Progenitor cell of endocrine pancreas (in vitro differentiated cells): Measurements from ENCODE around the gene SLC6A5. TPM values are rescaled to one million over a fixed set of nuclear protein-coding genes. Genes with fewer than 3 reads are reported as not detected.

Experiments used
- DNase-seq: peaks from one replicate; pipeline ENCODE4 v3.0.0; 2021; ENCODE audit warnings: low spot score; ENCODE audit not compliant: unreplicated experiment
- H3K27ac Mint-ChIP-seq: 2 replicates; pipeline ENCODE4 v1.8.0; 2021; ENCODE audit warnings: mild to moderate bottlenecking, moderate library complexity, mixed read lengths
- H3K27me3 Mint-ChIP-seq: 2 replicates; pipeline ENCODE4 v1.8.0; 2021; ENCODE audit warnings: mixed read lengths
- H3K36me3 Mint-ChIP-seq: 2 replicates; pipeline ENCODE4 v1.8.0; 2022; ENCODE audit warnings: mixed read lengths; ENCODE audit not compliant: insufficient read depth
- H3K4me1 Mint-ChIP-seq: 2 replicates; pipeline ENCODE4 v1.8.0; 2021; ENCODE audit warnings: low read depth, mixed read lengths
- H3K4me3 Mint-ChIP-seq: 2 replicates; pipeline ENCODE4 v1.8.0; 2021; ENCODE audit warnings: low read depth, mild to moderate bottlenecking, moderate library complexity, mixed read lengths
- H3K9me3 Mint-ChIP-seq: 2 replicates; pipeline ENCODE4 v1.8.0; 2021; ENCODE audit warnings: low read depth, mixed read lengths
- total RNA-seq: library from RNA; stranded (reverse); gene quantifications from 2 replicates; pipeline ENCODE4 v1.2.1, GENCODE V29; 2021
- TF ChIP-seq, protein P1 (sequence below): fragments of 200-600 bp; sonication (generic); IDR thresholded peaks from one replicate; pipeline ENCODE4 v1.5.0; 2021; ENCODE audit warnings: antibody characterized with exemption, mild to moderate bottlenecking; ENCODE audit not compliant: unreplicated experiment

The SLC6A5 gene
- total RNA-seq, 1 donor from 2014 or later = not detected

GRCh38 chr11:20669820-20670684 is 70.6 kb downstream of the SLC6A5 start:
- peaks cover 14% of the 10 kb centered on the region for H3K4me1 Mint-ChIP-seq
- H3K27me3 Mint-ChIP-seq = peaks cover 89% of the 10 kb centered on the region
- H3K4me3 Mint-ChIP-seq = peak overlapping the region; percentile 76
- no peaks in the 10 kb centered on the region for H3K9me3 Mint-ChIP-seq
- no peak overlapping the region for H3K27ac Mint-ChIP-seq
- TF ChIP-seq, protein P1, sequence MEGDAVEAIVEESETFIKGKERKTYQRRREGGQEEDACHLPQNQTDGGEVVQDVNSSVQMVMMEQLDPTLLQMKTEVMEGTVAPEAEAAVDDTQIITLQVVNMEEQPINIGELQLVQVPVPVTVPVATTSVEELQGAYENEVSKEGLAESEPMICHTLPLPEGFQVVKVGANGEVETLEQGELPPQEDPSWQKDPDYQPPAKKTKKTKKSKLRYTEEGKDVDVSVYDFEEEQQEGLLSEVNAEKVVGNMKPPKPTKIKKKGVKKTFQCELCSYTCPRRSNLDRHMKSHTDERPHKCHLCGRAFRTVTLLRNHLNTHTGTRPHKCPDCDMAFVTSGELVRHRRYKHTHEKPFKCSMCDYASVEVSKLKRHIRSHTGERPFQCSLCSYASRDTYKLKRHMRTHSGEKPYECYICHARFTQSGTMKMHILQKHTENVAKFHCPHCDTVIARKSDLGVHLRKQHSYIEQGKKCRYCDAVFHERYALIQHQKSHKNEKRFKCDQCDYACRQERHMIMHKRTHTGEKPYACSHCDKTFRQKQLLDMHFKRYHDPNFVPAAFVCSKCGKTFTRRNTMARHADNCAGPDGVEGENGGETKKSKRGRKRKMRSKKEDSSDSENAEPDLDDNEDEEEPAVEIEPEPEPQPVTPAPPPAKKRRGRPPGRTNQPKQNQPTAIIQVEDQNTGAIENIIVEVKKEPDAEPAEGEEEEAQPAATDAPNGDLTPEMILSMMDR = no peak
- DNase-seq = no peak
- no peaks in the 10 kb centered on the region for H3K36me3 Mint-ChIP-seq

- TF ChIP-seq, protein P1 = no peak
- Mint-ChIP-seq H3K9me3 (no peaks in the 10 kb centered on the region), H3K27me3 (peaks cover 84% of the 10 kb centered on the region), H3K27ac (peak overlapping the region; percentile 24), H3K4me3 (peak overlapping the region; percentile 61), H3K4me1 (peaks cover 14% of the 10 kb centered on the region), H3K36me3 (no peaks in the 10 kb centered on the region)
- DNase-seq = no peak
Observed at GRCh38 chr11:20670932-20671403, 71.6 kb downstream of the SLC6A5 start.

- no peak overlapping the region for H3K4me3 Mint-ChIP-seq
Observed at GRCh38 chr11:20671856-20672546, 72.6 kb downstream of the SLC6A5 start.

GRCh38 chr11:20672575-20672974 is 73.2 kb downstream of the SLC6A5 start:
- Mint-ChIP-seq H3K9me3 (no peaks in the 10 kb centered on the region), H3K36me3 (no peaks in the 10 kb centered on the region), H3K27ac (no peak overlapping the region), H3K4me3 (no peak overlapping the region), H3K27me3 (peaks cover 72% of the 10 kb centered on the region), H3K4me1 (peaks cover 14% of the 10 kb centered on the region)
- TF ChIP-seq, protein P1 = peak; percentile 51
- no peak for DNase-seq

More at GRCh38 chr11:20671856-20672546, 72.6 kb downstream of the SLC6A5 start:
- no peak for DNase-seq
- TF ChIP-seq, protein P1 = peak; percentile 41
- Mint-ChIP-seq H3K4me1 (peaks cover 14% of the 10 kb centered on the region), H3K27me3 (peaks cover 77% of the 10 kb centered on the region), H3K27ac (peak overlapping the region; percentile 0), H3K36me3 (no peaks in the 10 kb centered on the region), H3K9me3 (no peaks in the 10 kb centered on the region)

- no peak for DNase-seq
- no peaks in the 10 kb centered on the region for H3K4me1 Mint-ChIP-seq
- no peaks in the 10 kb centered on the region for H3K36me3 Mint-ChIP-seq
- TF ChIP-seq, protein P1 = no peak
- no peak overlapping the region for H3K27ac Mint-ChIP-seq
- no peak overlapping the region for H3K4me3 Mint-ChIP-seq
- peaks cover 4% of the 10 kb centered on the region for H3K9me3 Mint-ChIP-seq
- peaks cover 36% of the 10 kb centered on the region for H3K27me3 Mint-ChIP-seq
Observed at GRCh38 chr11:20676658-20677057, 77.2 kb downstream of the SLC6A5 start.
